Hematopoietic multipotent progenitor cell treated with erythropoietin and hydrocortisone succinate and interleukin-3 and kit ligand, for 6 days (in vitro differentiated cells): ENCODE results near the gene LRRC2.
A peak's percentile ranks its signal among the peaks of the same experiment; 100 is the strongest.
"Not testable (repeated sequence)": the region's sequence is repeated elsewhere in the genome, so short reads cannot be mapped to it uniquely, and the experiment has no call there.

ENCODE experiments used
- DNase-seq: peaks from one replicate; pipeline ENCODE4 v3.0.0-alpha.2; 2015

Gene LRRC2

DNA sequence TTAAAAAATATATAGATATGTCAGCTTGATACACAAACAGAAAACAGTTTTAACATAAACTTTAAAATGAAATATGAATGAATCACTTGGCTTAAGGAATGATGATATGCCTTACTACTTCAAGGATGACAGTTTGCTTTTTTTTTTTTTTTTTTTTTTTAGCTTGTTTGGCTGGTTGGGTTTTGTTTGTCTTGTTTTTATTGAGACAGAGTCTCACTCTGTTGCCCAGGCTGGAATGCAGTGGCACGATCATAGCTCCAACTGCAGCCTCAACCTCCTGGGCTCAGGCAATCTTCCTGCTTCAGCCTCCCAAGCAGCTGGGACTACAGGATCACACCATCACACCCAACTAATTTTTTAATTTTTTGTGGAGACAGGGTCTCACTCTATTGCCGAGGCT is 14.5 kb downstream of the LRRC2 start:
- no peak for DNase-seq

DNA sequence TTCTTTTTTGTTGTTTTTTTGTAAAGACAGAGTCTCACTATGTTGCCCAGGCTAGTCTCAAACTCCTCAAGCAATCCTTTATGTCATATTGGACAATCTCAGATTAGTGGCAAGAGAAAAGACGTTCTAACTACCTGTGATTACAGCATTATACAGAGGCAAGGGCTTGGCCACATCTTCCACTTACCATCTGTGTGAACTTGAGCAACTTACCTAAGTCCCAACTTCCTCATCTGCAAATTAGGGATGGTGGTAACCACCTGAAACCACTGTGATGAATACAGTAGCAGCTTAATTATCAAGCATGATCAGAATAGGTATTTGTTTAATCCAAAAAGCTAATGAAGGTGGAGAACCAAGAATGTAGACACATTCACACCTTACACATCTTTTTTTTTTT is 16.1 kb downstream of the LRRC2 start:
- DNase-seq = no peak

DNA sequence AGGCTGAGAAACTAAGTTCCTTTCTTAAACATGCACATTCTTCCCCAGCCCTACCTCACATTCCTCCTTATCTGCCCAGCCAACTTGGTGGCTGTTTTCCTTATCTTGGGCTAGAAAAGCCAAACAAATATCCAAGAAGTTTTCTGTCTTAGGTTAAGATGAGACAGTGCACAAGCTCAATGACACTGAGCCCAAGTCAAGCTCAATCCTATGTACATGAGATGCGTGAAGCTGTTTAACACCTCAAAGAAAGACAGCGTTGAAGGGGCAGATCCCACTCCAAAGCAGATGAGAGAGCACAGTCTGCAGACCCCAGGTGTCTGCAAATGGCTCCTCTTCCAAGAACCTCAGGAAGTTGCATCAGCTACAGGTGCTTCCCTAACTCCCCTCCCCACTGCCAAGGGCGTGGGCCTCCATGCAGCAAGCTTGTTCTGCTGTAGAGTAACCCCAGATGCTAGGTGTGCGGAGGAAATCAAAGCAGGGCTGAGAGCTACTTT is 16.6 kb downstream of the LRRC2 start:
- DNase-seq = peak; percentile 88

DNA sequence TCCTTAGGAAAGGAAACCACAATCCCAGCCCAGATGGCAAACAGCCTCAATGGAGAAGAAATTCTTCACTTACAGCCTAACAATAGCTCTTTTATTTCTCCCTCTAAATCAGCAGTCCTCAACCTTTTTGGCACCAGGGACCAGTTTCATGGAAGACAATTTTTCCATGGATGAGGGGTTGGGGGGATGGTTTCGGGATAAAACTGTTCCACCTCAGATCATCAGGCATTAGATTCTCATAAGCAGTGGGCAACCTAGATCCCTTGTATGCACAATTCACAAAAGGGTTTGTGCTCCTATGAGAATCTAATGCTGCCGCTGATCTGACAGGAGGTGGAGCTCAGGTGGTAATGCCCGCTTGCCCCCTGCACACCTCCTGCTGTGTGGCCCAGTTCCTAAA is 17.5 kb downstream of the LRRC2 start:
- DNase-seq = not testable (repeated sequence)

GRCh38 chr3:46546896-46547440 is 19.1 kb downstream of the LRRC2 start:
- no peak for DNase-seq

GRCh38 chr3:46545818-46546630 is 20.1 kb downstream of the LRRC2 start:
- DNase-seq = peak; percentile 48

- no peak for DNase-seq
Observed at GRCh38 chr3:46544771-46545503, 21.2 kb downstream of the LRRC2 start.

GRCh38 chr3:46542801-46543201 is 23.3 kb downstream of the LRRC2 start:
- DNase-seq = no peak

- DNase-seq = no peak
Observed at GRCh38 chr3:46542344-46542743, 23.8 kb downstream of the LRRC2 start.

DNA sequence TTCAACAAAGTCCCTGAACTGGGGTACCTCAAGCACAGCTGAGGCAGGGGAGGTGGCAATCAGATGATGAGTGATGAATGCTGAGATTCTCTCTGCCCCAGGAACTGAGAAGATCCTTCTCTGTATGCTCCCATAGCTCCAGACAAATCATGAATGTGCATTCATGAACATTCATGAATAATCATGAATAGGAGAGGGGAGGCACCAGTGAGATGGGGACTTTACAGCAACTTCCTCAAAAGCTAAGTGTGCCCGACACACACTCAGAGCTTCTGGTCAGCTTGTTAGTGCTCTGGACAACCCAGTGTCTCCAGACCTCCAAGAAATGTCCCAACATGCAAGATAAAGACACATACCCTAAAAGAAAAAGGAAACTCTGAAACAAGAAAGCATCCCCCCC is 24.3 kb downstream of the LRRC2 start:
- peak; percentile 33 for DNase-seq

DNA sequence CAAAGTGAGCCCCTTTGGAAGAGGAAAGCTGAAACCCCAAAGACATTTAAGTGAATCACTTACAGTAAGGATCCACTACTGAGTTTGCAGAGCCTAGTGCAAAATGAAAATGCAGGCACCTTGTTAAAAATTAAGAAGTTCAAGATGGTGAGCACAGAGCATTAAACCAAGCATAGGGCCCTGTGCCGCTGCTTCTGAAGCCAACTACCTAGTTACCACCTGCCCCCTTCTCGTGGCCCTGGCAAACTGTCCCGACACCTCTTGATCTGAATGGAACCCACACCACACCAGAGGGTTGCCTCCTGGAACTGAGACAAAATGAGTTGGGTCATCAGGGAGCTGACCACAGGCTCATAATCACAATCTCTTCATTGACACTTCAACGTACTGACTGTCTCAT is 25.6 kb downstream of the LRRC2 start:
- no peak for DNase-seq

- no peak for DNase-seq
Observed at GRCh38 chr3:46539443-46540005, 26.6 kb downstream of the LRRC2 start.

DNA sequence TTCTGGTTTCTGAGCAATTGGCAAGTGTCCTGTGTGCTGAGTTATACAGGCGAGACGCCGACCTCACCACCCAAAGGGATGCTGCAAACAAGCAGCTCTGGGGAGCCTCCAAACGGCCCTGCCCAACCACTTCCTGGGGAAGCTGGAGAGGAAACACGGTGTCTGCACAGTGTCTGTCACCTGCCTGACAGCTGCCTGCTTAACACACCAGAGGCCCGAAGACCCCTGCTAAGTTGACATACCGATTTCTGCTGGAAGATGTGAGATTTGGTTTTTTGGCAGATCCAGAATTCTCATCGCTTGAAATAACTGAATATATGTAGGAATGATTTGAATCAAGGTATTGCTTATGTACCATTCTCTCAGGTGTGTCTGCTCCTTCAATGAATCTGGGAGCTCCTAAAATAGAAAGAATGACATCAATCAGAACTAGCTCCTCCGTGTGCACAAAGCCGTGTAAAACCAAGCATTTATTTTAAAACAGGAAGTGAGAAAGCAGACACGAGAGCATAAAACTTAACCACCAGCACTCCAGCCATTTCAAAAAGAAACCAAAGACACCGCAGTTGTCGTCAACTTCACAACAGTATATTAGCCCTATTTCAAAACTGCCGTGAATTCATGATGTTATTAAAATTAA is 27.2 kb downstream of the LRRC2 start:
- peak; percentile 68 for DNase-seq

DNA sequence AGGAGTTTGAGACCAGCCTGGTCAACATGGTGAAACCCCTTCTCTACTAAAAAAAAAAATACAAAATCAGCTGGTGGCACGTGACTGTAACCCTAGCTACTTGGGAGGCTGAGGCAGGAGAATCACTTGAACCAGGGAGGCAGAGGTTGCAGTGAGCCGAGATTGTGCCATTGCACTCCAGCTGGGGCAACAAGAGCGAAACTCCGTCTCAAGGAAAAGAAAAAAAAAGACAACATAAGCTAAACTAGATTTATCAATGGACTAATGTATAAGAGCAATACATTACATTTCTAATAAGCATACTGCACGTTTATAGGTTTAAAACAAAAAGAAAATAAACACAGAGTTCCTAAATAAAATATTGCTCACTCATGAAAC is 27.7 kb downstream of the LRRC2 start:
- DNase-seq = not testable (repeated sequence)

DNA sequence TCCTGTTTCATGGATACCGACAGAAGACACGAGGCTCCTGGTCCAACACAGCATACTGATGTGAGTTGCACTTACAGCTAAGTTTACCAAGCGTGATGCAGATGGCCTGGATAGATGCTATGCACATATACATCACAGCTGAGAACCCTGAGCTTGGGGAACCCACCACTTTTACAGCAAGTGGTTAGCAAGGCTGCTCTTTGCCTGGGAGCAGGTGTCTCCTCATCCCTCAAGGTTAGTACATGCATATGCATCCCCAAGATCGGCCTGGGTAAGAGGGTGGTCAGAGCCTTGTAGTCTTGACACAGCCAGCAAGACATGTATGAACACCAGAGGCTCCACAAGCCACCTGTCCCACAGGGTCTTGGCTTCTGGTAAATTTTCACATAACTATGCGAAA is 28.3 kb downstream of the LRRC2 start:
- no peak for DNase-seq

DNA sequence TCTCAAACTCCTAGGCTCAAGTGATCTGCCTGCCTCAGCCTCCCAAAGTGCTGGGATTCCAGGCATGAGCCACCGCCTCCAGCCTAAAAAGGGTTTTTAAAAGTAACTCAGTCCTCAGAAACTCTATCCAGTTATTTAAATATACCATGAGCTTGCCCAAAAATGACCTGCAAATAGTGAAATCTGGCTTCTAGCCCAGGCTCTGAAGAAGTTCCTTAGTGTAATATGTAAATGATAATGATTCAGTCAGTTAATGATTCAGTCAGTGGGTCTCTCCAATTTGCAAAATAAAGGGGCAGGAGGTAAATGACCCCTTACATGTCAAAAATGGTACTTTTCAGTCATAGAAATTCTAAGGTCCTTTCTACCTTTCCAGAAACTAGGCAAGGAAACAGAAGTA is 28.8 kb downstream of the LRRC2 start:
- no peak for DNase-seq

GRCh38 chr3:46536758-46537157 is 29.3 kb downstream of the LRRC2 start:
- DNase-seq = no peak

DNA sequence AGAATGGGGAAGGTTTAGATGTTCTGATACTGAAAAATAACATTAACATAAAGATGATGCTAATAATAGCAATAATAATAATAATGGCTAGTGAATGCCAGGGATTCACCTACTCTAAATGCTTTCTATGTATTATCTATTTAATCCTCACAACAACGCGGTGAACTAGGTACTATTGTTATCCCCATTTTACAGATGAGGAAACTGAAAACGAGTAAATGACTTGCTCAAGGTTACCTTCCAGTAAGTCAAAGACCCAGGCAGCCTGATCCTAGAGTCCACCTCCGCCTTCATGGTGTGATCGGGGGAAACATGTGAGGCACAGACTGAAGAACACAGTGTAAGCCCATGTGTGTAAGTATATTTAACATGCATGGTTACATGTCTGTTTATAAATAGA is 30.4 kb downstream of the LRRC2 start:
- DNase-seq = no peak

DNA sequence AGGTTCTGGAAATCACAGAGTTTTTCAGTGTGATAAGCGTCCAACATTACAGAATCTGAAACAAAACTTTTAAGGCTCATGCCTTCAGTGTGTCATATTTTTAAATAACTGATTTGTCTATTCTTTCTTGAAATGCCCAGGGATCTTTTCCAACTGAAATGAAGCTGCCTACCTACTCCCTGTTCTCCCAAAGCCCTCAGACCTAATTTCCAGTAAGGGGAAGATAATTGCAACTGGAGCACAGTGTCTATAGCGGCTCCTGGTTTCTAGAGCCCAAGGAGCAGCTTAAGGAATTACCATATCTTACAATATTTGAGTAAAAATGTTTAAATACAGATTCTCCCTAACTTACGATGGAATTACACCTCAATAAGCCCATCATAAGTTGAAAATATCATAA is 33.0 kb downstream of the LRRC2 start:
- no peak for DNase-seq

DNA sequence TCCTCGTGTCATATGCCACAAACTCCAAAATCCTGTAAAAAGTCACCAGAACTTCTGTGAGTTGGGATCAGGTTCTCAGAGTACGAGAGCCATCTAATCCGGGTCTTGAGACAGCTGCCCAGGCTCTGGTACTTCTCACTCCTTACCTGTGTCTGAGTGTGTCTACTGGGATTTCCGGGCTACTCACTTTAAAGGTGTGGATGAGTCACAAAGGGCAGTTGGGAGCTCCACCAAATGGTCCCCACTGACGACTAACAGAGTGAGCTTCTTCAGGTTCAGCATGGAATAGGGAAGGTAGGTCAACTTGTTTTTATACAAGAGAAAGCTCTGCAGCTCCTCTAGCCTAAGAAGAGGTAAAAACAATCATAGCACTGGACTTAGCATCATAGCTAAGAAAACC is 38.9 kb downstream of the LRRC2 start:
- no peak for DNase-seq

- DNase-seq = no peak
Observed at GRCh38 chr3:46524832-46525231, 41.3 kb downstream of the LRRC2 start.

DNA sequence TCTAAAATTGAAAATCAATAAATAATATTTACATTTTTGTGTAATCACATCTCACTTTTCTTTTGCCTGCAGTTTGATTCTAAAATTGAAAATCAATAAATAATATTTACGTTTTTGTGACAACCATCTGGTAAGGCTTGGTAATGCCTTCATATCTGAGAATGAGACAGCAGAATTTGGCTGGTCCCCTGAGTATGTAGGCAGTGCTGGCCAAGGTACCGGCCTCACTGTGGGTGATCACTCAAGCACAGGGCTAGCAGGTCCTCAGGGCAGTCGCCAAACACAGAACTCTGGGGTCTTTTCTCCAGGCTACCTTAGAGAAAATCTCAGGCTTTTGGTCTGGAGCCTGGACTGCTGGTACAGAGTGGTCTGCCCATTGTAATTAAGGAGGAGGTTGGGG is 42.1 kb downstream of the LRRC2 start:
- DNase-seq = no peak

DNA sequence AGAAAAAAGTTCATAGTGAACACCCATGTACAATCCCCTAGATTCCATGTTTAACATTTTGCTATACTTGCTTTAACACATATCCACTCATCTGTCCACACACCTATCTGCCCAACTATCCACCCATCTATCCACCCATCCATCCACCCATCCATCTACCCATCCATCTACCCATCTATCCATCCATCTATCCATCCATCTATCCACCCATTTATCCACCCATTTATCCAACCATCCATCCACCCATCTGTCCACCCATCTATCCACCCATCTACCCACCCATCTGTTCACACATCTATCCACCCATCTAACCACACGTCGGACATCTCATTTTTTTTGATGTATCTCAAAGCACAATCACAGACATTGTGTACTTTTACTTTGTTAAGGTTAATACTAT is 42.5 kb downstream of the LRRC2 start:
- DNase-seq = no peak
